A204.1 (cell line): ENCODE data around the gene ALS2.

Experiments used
- FAIRE-seq: peaks from 2 replicates; lab custom pipeline; 2012; peaks lifted over from hg19 to GRCh38; lab: Jason Lieb, UNC

Gene ALS2

GRCh38 chr2:201754717-201755415 lies 25.9 kb downstream of the ALS2 start:
- FAIRE-seq, result no peak

DNA sequence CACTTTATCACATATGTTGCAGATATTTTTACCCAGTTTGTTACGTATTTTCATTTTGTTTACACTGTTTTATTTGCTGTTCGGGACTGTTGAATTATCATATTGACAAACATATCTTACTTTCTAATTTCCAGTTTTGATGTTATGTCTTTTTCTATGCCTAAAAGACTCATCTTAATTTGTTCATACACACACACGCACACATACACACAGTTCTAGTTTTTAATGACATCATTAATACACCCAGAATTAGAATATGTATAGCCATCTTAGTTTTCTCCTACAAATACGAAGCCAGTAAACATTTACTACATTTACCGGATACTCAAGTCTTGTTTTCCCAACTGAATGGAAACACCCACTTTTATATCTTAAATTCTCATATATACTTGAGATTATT lies 29.2 kb downstream of the ALS2 start:
- FAIRE-seq, result no peak

GRCh38 chr2:201746551-201746950 lies 34.2 kb downstream of the ALS2 start:
- no peak for FAIRE-seq

- FAIRE-seq, result no peak
Observed at GRCh38 chr2:201735486-201735885, 45.2 kb downstream of the ALS2 start.

- no peak for FAIRE-seq
Observed at GRCh38 chr2:201734111-201734510, 46.6 kb downstream of the ALS2 start.

DNA sequence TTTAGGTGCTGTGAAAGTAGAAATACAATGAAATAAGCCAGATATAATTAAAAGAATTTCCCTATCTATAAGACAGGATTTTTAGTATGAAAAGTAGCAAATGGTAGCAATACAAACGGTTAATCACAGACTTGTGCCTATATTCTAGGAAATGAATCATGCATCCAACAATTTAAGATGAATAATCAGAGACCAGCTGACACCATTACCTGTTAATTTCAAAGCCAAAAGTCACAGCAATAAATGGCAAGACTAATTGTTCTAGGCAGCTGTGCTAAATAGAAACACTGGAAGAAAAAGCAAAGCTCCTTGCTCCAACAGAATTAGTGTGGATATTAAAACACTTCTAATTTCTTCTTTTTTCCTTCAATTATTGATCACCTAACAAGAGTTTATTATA lies 47.2 kb downstream of the ALS2 start:
- FAIRE-seq, result no peak

GRCh38 chr2:201730651-201731285 lies 50.0 kb downstream of the ALS2 start:
- no peak for FAIRE-seq

DNA sequence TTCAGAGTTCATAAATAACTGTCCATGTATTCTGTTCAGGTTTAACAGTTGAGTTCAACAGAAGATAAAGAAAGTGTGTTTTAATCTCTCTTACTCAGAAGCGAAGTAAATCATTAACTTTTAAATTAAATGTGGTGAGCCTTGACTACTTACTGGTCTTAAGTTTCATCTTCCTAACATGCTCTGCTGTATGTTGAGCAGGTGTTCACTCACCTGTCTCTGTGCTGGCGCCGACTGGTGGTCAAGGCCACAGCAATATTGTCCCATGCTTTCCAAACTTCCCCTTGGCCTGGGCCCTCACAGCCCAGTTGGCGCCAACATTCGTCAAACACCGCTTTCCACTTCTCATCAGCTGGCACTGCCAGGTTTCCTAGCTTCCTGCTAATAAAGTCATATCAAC lies 65.3 kb downstream of the ALS2 start:
- FAIRE-seq, result no peak

DNA sequence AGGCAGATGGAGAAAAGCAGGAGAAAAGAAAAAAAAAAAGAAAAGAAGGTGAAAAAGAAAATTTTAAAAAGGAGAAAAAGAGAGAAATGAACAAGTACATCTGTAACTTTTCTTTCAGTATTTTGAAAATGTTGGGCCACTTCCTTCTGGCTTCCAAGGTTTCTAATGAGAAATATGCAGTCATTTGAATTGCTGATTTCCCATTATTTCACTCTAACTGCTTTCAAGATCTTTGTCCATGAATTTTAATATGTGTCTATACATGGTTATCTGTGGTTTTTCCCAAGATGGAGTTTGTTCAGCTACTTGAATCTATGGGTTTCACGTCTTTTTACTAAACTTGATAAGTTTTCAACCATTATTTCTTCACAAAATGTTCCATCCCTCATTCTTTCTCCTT lies 68.0 kb downstream of the ALS2 start:
- no peak for FAIRE-seq

DNA sequence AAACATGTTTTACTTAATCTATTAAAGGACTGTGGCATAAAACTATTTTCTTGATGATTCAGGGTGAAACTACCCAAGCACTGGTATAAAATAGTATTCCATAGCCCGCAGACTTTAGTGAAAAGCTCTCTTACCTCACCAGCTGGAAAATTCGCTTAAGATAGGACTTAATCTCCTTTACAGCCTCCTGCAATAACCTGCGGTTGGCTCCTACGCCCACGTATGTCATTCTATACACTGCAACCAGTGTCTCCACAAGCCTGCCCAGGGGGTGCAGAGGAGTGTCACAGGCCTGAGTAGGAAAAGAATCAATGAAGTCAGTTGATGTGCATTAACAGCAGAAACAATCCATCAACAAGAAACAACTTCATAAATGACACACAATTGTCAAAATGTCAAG lies 71.0 kb downstream of the ALS2 start:
- FAIRE-seq, result no peak

GRCh38 chr2:201709049-201709448 lies 71.7 kb downstream of the ALS2 start:
- no peak for FAIRE-seq

- no peak for FAIRE-seq
Observed at GRCh38 chr2:201707753-201708152, 73.0 kb downstream of the ALS2 start.

- FAIRE-seq, result no peak
Observed at GRCh38 chr2:201707142-201707541, 73.6 kb downstream of the ALS2 start.

GRCh38 chr2:201704536-201704935 lies 76.2 kb downstream of the ALS2 start:
- no peak for FAIRE-seq

GRCh38 chr2:201701646-201702045 lies 79.1 kb downstream of the ALS2 start:
- no peak for FAIRE-seq

GRCh38 chr2:201699416-201699815 lies 81.3 kb downstream of the ALS2 start:
- no peak for FAIRE-seq

DNA sequence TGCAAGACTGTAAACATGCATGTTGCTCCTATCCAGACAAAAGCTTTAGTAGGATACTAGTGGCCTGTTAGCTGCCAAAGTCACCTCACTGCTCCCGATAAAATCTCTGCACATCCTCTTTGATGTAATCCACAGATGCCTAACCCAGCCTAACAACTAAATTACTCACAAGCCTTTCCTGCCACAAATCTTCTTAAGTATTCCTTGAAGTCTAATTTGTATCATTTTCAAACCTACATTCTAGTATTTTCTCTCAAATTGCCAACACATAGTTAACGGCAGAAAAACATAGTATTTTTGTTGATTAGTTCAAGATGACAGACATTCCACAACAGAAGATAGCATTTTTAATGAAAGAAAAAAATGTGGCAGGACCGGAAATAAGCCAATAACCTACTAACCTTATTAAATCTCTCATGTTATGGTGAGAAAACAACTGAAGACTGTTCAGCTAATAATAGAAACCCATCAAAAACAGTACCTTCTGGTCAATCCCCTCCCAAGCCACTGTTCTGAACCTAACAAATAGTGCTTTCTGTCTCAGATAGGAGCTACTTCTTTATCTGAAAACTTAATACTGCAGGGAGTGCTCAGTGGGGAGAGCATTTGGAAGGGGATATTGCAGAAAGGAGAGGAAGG lies 82.0 kb downstream of the ALS2 start, which contains the start of gene MPP4:
MPP4 (minus strand) TSS at position 57 of the 639 bp plus-strand sequence. CDS start 4,690 bp downstream, outside the sequence.
- FAIRE-seq, result no peak

DNA sequence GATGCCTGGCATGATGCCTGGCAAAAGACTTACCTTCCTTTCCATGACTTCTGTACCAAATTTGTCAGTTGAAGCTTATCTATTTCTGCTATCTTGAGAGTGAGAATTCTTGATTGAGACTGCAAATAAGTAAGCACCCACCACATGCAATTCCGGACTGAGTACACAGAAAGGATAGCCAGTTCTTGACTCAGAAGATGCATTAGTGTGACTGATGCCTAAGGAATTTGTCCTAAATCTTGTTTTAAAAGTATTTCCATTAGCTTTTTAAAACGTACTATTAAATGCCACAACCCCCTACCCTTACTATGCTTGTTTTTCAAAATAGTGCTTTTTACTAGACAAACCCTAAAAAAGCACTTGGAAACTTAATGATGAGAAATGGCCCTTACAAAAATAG lies 82.8 kb downstream of the ALS2 start:
- no peak for FAIRE-seq

DNA sequence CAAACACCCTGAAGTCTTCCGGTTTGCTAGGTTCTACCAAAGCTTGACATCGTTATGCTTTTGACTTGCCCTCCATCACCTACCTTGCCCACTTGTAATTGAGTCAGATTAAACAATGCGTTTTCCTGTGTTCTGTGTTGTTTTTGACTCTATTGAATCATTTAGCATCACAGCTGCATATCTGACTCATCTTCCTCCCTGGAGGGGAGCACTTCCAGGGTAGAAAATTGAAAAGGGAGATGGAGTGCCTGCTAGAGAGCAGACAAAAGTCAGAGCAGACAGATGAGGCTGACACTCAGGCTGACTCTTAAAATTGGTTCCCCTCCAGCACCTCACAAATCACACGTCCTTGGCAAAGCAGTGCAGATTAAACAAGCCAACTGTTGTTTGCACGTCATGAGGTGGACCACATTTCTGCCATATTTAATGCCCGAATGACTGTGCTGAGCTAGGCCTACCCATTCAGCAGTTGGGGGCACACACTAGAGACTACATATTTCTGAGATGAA lies 84.5 kb downstream of the ALS2 start:
- no peak for FAIRE-seq

- FAIRE-seq, result no peak
Observed at GRCh38 chr2:201685156-201685555, 95.6 kb downstream of the ALS2 start.

- no peak for FAIRE-seq
Observed at GRCh38 chr2:201680743-201681142, 100.0 kb downstream of the ALS2 start.

GRCh38 chr2:201678401-201678800 lies 102.3 kb downstream of the ALS2 start:
- no peak for FAIRE-seq

- no peak for FAIRE-seq
Observed at GRCh38 chr2:201675454-201675853, 105.3 kb downstream of the ALS2 start.
